Astrocyte (in vitro differentiated cells and primary cell): ENCODE measurements around the gene MICAL2. TPM values are rescaled to one million over a fixed set of nuclear protein-coding genes. Genes with fewer than 3 reads are reported as not detected.

Source experiments
- DNase-seq: peaks from one replicate; pipeline ENCODE4 v3.0.0-alpha.2; 2010; ENCODE audit warnings: low read depth
- FAIRE-seq: peaks from 2 replicates; lab custom pipeline; 2011; peaks lifted over from hg19 to GRCh38; lab: Jason Lieb, UNC
- H2AFZ ChIP-seq: 2 replicates; pipeline ENCODE4 v1.6.0; 2012; ENCODE audit warnings: low read depth, low read length, inconsistent platforms
- H3K27ac ChIP-seq: 2 replicates; pipeline ENCODE4 v1.5.1; 2011; ENCODE audit warnings: low read depth, low read length, inconsistent platforms
- H3K27me3 ChIP-seq: 2 replicates; pipeline ENCODE4 v1.6.0; 2011; ENCODE audit warnings: low read length, inconsistent platforms; ENCODE audit not compliant: insufficient read depth
- H3K36me3 ChIP-seq: 2 replicates; pipeline ENCODE4 v1.5.1; 2011; ENCODE audit warnings: low read length, inconsistent platforms; ENCODE audit not compliant: insufficient read depth
- H3K4me1 ChIP-seq: 2 replicates; pipeline ENCODE4 v1.5.1; 2011; ENCODE audit warnings: low read length, inconsistent platforms; ENCODE audit not compliant: insufficient read depth
- H3K4me2 ChIP-seq: 2 replicates; pipeline ENCODE4 v1.6.0; 2012; ENCODE audit warnings: low read length, inconsistent platforms
- H3K4me3 ChIP-seq: 2 replicates; pipeline ENCODE4 v1.5.1; 2011; ENCODE audit warnings: low read depth, mild to moderate bottlenecking, low read length, inconsistent platforms; ENCODE audit not compliant: insufficient read depth
- H3K79me2 ChIP-seq: 2 replicates; pipeline ENCODE4 v1.6.0; 2012; ENCODE audit warnings: mild to moderate bottlenecking, low read length, inconsistent platforms; ENCODE audit not compliant: insufficient read depth
- H3K9ac ChIP-seq: 2 replicates; pipeline ENCODE4 v1.6.0; 2012; ENCODE audit warnings: mild to moderate bottlenecking, low read length, inconsistent platforms
- H3K9me3 ChIP-seq: 2 replicates; pipeline ENCODE4 v1.5.1; 2012; ENCODE audit warnings: low read depth, mild to moderate bottlenecking, low read length, inconsistent platforms; ENCODE audit not compliant: insufficient read depth
- H4K20me1 ChIP-seq: 2 replicates; pipeline ENCODE4 v1.6.0; 2012; ENCODE audit warnings: low read length, inconsistent platforms; ENCODE audit not compliant: insufficient read depth
- H3K27ac Mint-ChIP-seq: one replicate; pipeline ENCODE4 v1.8.0; 2021; ENCODE audit warnings: mild to moderate bottlenecking, mixed read lengths; ENCODE audit not compliant: unreplicated experiment
- H3K27me3 Mint-ChIP-seq: one replicate; pipeline ENCODE4 v1.8.0; 2021; ENCODE audit warnings: low read depth, mixed read lengths; ENCODE audit not compliant: unreplicated experiment
- H3K36me3 Mint-ChIP-seq: one replicate; pipeline ENCODE4 v1.8.0; 2021; ENCODE audit warnings: low read depth, mixed read lengths; ENCODE audit not compliant: unreplicated experiment
- H3K4me1 Mint-ChIP-seq: one replicate; pipeline ENCODE4 v1.8.0; 2021; ENCODE audit warnings: low read depth, mixed read lengths; ENCODE audit not compliant: unreplicated experiment
- H3K4me3 Mint-ChIP-seq: one replicate; pipeline ENCODE4 v1.8.0; 2021; ENCODE audit warnings: mild to moderate bottlenecking, moderate library complexity, mixed read lengths; ENCODE audit not compliant: unreplicated experiment
- H3K9me3 Mint-ChIP-seq: one replicate; pipeline ENCODE4 v1.8.0; 2021; ENCODE audit warnings: mild to moderate bottlenecking, mixed read lengths; ENCODE audit not compliant: unreplicated experiment
- EZH2 ChIP-seq: IDR thresholded peaks from 2 replicates; pipeline ENCODE4 v1.6.1; 2012; ENCODE audit warnings: mild to moderate bottlenecking, low read length, inconsistent platforms; ENCODE audit not compliant: insufficient read depth
- total RNA-seq: library from RNA; stranded (reverse); gene quantifications from 2 replicates; pipeline ENCODE4 v1.2.1, GENCODE V29; 2021
- TF ChIP-seq, protein P1 (sequence below): IDR thresholded peaks from 2 replicates; pipeline ENCODE4 v1.5.1; 2011; ENCODE audit warnings: low read depth, mild to moderate bottlenecking, inconsistent platforms, low read length, moderate library complexity; ENCODE audit not compliant: insufficient read depth

MICAL2 gene
- total RNA-seq, 1 donor from 2014 or later = 357 TPM

DNA sequence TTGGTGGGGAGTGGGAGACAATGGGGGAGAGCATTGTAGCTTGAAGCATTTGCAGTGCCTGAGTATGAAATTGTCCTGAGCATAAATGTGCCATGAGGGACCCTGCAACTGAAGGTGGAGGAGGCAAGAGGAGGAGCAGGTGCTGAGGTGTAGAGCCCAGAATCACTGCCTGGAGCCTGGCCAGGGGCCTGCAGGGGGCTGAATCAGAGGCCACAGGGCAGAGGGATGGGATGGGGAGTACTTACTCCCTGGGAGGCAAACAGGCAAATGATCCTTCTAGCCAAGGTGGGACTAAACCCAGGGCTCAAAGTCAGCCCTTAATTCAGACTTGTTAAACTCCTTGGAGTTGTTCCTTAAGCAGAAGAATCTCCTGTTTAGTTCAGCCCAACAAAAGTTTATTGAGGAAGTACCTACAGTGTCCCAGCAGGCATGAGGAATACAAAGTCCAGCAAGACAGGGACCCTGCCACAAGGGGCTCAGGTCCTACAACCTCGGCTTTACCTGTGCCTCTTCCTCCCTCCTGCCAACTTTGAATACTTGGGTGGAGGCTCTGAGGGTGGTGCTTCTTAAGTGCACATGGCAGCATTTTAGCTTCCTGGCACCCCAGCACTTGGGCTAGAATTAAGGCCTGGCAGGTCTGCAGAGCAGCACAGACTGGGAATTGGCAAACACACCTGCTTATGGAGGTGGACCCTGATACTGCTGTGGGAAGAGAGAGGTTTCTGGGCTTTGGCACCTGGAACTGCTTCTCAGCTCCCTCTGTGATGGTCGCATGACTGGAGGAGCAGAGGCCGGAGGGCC is 20.0 kb downstream of the MICAL2 start:
- peaks cover 98% of the 10 kb centered on the region for H3K79me2 ChIP-seq
- H3K9me3 Mint-ChIP-seq = no peaks in the 10 kb centered on the region

DNA sequence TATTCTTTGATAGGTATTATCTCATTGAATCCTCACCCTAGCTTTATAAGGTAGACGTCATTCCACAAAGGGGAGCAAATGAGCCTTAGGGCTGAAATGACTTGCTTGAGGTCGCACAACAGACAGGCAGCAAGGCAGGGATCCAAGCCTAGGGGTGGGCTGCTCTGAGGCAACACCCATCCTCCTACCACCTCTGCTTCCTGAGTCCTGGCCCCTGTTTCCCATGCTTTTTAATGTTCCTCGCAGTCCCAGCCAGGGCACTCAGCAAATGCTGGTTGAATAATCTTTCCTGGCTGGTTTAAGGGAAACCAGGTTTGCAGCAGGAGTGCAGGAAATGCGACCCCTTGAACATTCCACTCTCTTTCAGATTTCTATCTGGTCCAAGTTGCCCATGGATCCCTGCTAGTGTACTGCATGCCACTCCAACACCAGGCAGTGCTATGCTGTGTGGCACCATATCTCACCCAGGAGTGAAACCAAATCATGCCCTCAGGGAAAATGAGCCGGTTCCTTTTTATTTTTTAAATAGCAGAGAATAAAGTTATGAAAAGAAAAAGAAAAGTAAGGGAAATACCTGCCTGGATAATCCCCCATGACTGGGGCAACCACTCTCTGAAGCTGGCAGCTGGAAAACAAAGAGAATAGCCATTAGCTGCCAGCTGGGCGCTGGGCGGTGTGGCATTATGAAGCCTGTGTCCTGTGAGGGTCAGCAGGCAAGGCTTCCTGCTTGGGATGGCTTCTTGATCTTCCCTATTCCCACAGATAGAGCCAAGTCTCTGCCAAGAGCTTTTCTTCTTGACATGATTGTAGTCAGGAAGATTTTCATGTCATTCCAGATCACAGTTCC is 21.8 kb downstream of the MICAL2 start:
- Histone ChIP-seq H3K36me3 (peaks cover 53% of the 10 kb centered on the region), H3K4me1 (peaks cover 43% of the 10 kb centered on the region), H3K9ac (peak overlapping the region; percentile 20), H3K4me2 (no peak overlapping the region), H3K9me3 (no peaks in the 10 kb centered on the region), H2AFZ (no peak overlapping the region), H4K20me1 (peaks cover 91% of the 10 kb centered on the region), H3K27me3 (no peaks in the 10 kb centered on the region), H3K27ac (no peak overlapping the region), H3K4me3 (no peak overlapping the region), H3K79me2 (peaks cover 98% of the 10 kb centered on the region)
- DNase-seq (no peak), FAIRE-seq (no peak)
- peaks cover 24% of the 10 kb centered on the region for H3K36me3 Mint-ChIP-seq
- peak overlapping the region; percentile 48 for H3K27ac Mint-ChIP-seq
- H3K9me3 Mint-ChIP-seq = no peaks in the 10 kb centered on the region
- peak overlapping the region; percentile 12 for H3K4me3 Mint-ChIP-seq
- peaks cover 41% of the 10 kb centered on the region for H3K4me1 Mint-ChIP-seq
- TF ChIP-seq EZH2 = no peak
- TF ChIP-seq, protein P1, sequence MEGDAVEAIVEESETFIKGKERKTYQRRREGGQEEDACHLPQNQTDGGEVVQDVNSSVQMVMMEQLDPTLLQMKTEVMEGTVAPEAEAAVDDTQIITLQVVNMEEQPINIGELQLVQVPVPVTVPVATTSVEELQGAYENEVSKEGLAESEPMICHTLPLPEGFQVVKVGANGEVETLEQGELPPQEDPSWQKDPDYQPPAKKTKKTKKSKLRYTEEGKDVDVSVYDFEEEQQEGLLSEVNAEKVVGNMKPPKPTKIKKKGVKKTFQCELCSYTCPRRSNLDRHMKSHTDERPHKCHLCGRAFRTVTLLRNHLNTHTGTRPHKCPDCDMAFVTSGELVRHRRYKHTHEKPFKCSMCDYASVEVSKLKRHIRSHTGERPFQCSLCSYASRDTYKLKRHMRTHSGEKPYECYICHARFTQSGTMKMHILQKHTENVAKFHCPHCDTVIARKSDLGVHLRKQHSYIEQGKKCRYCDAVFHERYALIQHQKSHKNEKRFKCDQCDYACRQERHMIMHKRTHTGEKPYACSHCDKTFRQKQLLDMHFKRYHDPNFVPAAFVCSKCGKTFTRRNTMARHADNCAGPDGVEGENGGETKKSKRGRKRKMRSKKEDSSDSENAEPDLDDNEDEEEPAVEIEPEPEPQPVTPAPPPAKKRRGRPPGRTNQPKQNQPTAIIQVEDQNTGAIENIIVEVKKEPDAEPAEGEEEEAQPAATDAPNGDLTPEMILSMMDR = no peak
- no peaks in the 10 kb centered on the region for H3K27me3 Mint-ChIP-seq

More for the DNA sequence above, 20.0 kb downstream of the MICAL2 start:
- Histone ChIP-seq H3K9ac (no peak overlapping the region), H3K27me3 (no peaks in the 10 kb centered on the region), H3K4me1 (peaks cover 44% of the 10 kb centered on the region), H3K4me3 (no peak overlapping the region), H3K27ac (peak overlapping the region; percentile 25), H2AFZ (no peak overlapping the region), H3K9me3 (no peaks in the 10 kb centered on the region), H4K20me1 (peaks cover 94% of the 10 kb centered on the region), H3K36me3 (peaks cover 44% of the 10 kb centered on the region), H3K4me2 (no peak overlapping the region)
- Mint-ChIP-seq H3K4me3 (no peak overlapping the region), H3K27ac (no peak overlapping the region), H3K4me1 (peaks cover 59% of the 10 kb centered on the region), H3K36me3 (peaks cover 23% of the 10 kb centered on the region), H3K27me3 (no peaks in the 10 kb centered on the region)
- no peak for DNase-seq
- TF ChIP-seq, protein P1 = no peak
- TF ChIP-seq EZH2 = no peak
- no peak for FAIRE-seq
